ENCODE measurements around the gene FHOD3. TPM values are rescaled to one million over a fixed set of nuclear protein-coding genes. Genes with fewer than 3 reads are reported as not detected.
A peak's percentile ranks its signal among the peaks of the same experiment; 100 is the strongest.

The FHOD3 gene
- total RNA-seq, 1 donor from 2014 or later = 350 TPM

GRCh38 chr18:36600548-36600947 lies 303.0 kb downstream of the FHOD3 start:
- DNase-seq (ENCODE audit: missing footprints) (no peak), ATAC-seq (no peak)
- intact Hi-C loops (cut with DNase I) = no loop called here

- intact Hi-C loops (cut with DNase I) = no loop called here
- ATAC-seq = no peak
- no peak for DNase-seq (ENCODE audit: missing footprints)
Observed at GRCh38 chr18:36601316-36601715, 303.8 kb downstream of the FHOD3 start.

GRCh38 chr18:36602071-36602470 lies 304.6 kb downstream of the FHOD3 start:
- no peak for ATAC-seq
- intact Hi-C loops (cut with DNase I) = no loop called here

GRCh38 chr18:36602620-36603019 lies 305.1 kb downstream of the FHOD3 start:
- intact Hi-C loops (cut with DNase I) = no loop called here
- DNase-seq (ENCODE audit: missing footprints) (no peak), ATAC-seq (no peak)

More at GRCh38 chr18:36602071-36602470, 304.6 kb downstream of the FHOD3 start:
- no peak for DNase-seq (ENCODE audit: missing footprints)

GRCh38 chr18:36608107-36608506 lies 310.6 kb downstream of the FHOD3 start:
- ATAC-seq (no peak), DNase-seq (ENCODE audit: missing footprints) (no peak)
- intact Hi-C loops (cut with DNase I) = loop anchor here (2.0 kb wide), 1 partner anchor 21 kb away; no protein-coding TSS in a partner anchor

GRCh38 chr18:36610258-36610657 lies 312.7 kb downstream of the FHOD3 start:
- DNase-seq (ENCODE audit: missing footprints) (no peak), ATAC-seq (no peak)
- intact Hi-C loops (cut with DNase I) = no loop called here

GRCh38 chr18:36610661-36611060 lies 313.1 kb downstream of the FHOD3 start:
- intact Hi-C loops (cut with DNase I) = no loop called here
- no peak for DNase-seq (ENCODE audit: missing footprints)
- ATAC-seq = no peak

GRCh38 chr18:36613069-36613468 lies 315.6 kb downstream of the FHOD3 start:
- ATAC-seq (peak; percentile 64), DNase-seq (ENCODE audit: missing footprints) (no peak)
- intact Hi-C loops (cut with DNase I) = no loop called here

- intact Hi-C loops (cut with DNase I) = no loop called here
- no peak for DNase-seq (ENCODE audit: missing footprints)
- no peak for ATAC-seq
Observed at GRCh38 chr18:36613810-36614209, 316.3 kb downstream of the FHOD3 start.

- no peak for DNase-seq (ENCODE audit: missing footprints)
- intact Hi-C loops (cut with DNase I) = loop anchor here (5.0 kb wide), 1 partner anchor 33 kb away; no protein-coding TSS in a partner anchor
- no peak for ATAC-seq
Observed at GRCh38 chr18:36620788-36621187, 323.3 kb downstream of the FHOD3 start.

- ATAC-seq = peak; percentile 24
- no peak for DNase-seq (ENCODE audit: missing footprints)
Observed at GRCh38 chr18:36622610-36623009, 325.1 kb downstream of the FHOD3 start.

GRCh38 chr18:36623091-36623490 lies 325.6 kb downstream of the FHOD3 start:
- peak; percentile 3 for ATAC-seq
- intact Hi-C loops (cut with DNase I) = loop anchor here (5.0 kb wide), 1 partner anchor 36 kb away; no protein-coding TSS in a partner anchor
- DNase-seq (ENCODE audit: missing footprints) = no peak

More at GRCh38 chr18:36622610-36623009, 325.1 kb downstream of the FHOD3 start:
- intact Hi-C loops (cut with DNase I) = loop anchor here (5.0 kb wide), 1 partner anchor 35 kb away; no protein-coding TSS in a partner anchor

GRCh38 chr18:36623681-36624190 lies 326.2 kb downstream of the FHOD3 start:
- intact Hi-C loops (cut with DNase I) = loop anchor here (5.0 kb wide), 1 partner anchor 36 kb away; no protein-coding TSS in a partner anchor
- no peak for ATAC-seq

GRCh38 chr18:36624451-36625167 lies 327.1 kb downstream of the FHOD3 start:
- intact Hi-C loops (cut with DNase I) = loop anchor here (5.0 kb wide), 3 partner anchors 37 to 327 kb away; partner anchors contain the start of gene FHOD3
- DNase-seq (ENCODE audit: missing footprints) = no peak

More at GRCh38 chr18:36623681-36624190, 326.2 kb downstream of the FHOD3 start:
- DNase-seq (ENCODE audit: missing footprints) = no peak

GRCh38 chr18:36625386-36625785 lies 327.9 kb downstream of the FHOD3 start:
- DNase-seq (ENCODE audit: missing footprints) = no peak
- intact Hi-C loops (cut with DNase I) = loop anchor here (5.0 kb wide), 2 partner anchors 158 to 328 kb away; partner anchors contain the start of gene FHOD3
- no peak for ATAC-seq

More at GRCh38 chr18:36624451-36625167, 327.1 kb downstream of the FHOD3 start:
- ATAC-seq = peak; percentile 35

- ATAC-seq (no peak), DNase-seq (ENCODE audit: missing footprints) (no peak)
- intact Hi-C loops (cut with DNase I) = loop anchor here (2.0 to 5.0 kb wide), 3 partner anchors 19 to 330 kb away; partner anchors contain the start of gene FHOD3
Observed at GRCh38 chr18:36627637-36628036, 330.1 kb downstream of the FHOD3 start.

GRCh38 chr18:36628435-36629137 lies 331.1 kb downstream of the FHOD3 start:
- DNase-seq (ENCODE audit: missing footprints) = no peak
- peak; percentile 4 for ATAC-seq
- intact Hi-C loops (cut with DNase I) = loop anchor here (2.0 to 5.0 kb wide), 3 partner anchors 20 to 331 kb away; partner anchors contain the start of gene FHOD3

- DNase-seq (ENCODE audit: missing footprints) = no peak
Observed at GRCh38 chr18:36629138-36629530, 331.6 kb downstream of the FHOD3 start.

GRCh38 chr18:36629836-36630235 lies 332.3 kb downstream of the FHOD3 start:
- intact Hi-C loops (cut with DNase I) = loop anchor here (2.0 to 5.0 kb wide), 3 partner anchors 21 to 333 kb away; partner anchors contain the start of gene FHOD3
- DNase-seq (ENCODE audit: missing footprints) (no peak), ATAC-seq (no peak)

More at GRCh38 chr18:36629138-36629530, 331.6 kb downstream of the FHOD3 start:
- ATAC-seq = peak; percentile 66
- intact Hi-C loops (cut with DNase I) = loop anchor here (2.0 to 5.0 kb wide), 3 partner anchors 20 to 332 kb away; partner anchors contain the start of gene FHOD3
